ENCODE data around the gene FKBP10.
"Not testable (repeated sequence)": the region's sequence is repeated elsewhere in the genome, so short reads cannot be mapped to it uniquely, and the experiment has no call there.

Gene FKBP10

GRCh38 chr17:41844971-41845370 lies 32.2 kb downstream of the FKBP10 start:
- DNase-seq = no peak

- DNase-seq = no peak
Measured at GRCh38 chr17:41848788-41849187, 36.0 kb downstream of the FKBP10 start.

GRCh38 chr17:41849251-41849990 lies 36.6 kb downstream of the FKBP10 start:
- no peak for DNase-seq

- DNase-seq = not testable (repeated sequence)
Measured at GRCh38 chr17:41851382-41851781, 38.6 kb downstream of the FKBP10 start.

GRCh38 chr17:41860254-41860931 lies 47.6 kb downstream of the FKBP10 start:
- DNase-seq = no peak

- DNase-seq = no peak
Measured at GRCh38 chr17:41863074-41863848, 50.5 kb downstream of the FKBP10 start.

GRCh38 chr17:41864498-41864835 lies 51.7 kb downstream of the FKBP10 start:
- no peak for DNase-seq

- peak; percentile 81 to 83 for DNase-seq
Measured at GRCh38 chr17:41864836-41865595, 52.2 kb downstream of the FKBP10 start, which contains the start of gene KLHL11. KLHL11 (minus strand) TSS chr17:41865423; CDS start chr17:41865370, 53 bp downstream.

GRCh38 chr17:41865596-41865893 lies 52.7 kb downstream of the FKBP10 start:
- DNase-seq = no peak

GRCh38 chr17:41868568-41868967 lies 55.8 kb downstream of the FKBP10 start:
- DNase-seq = no peak

GRCh38 chr17:41869426-41869825 lies 56.6 kb downstream of the FKBP10 start:
- DNase-seq = no peak

- no peak for DNase-seq
Measured at GRCh38 chr17:41870097-41870496, 57.3 kb downstream of the FKBP10 start.

GRCh38 chr17:41870627-41871026 lies 57.8 kb downstream of the FKBP10 start:
- no peak for DNase-seq

- DNase-seq = no peak
Measured at GRCh38 chr17:41871789-41872188, 59.0 kb downstream of the FKBP10 start.
